Thoracic aorta (tissue), 2 donors: Measurements from ENCODE around the gene CAPN7. TPM values are rescaled to one million over a fixed set of nuclear protein-coding genes. Genes with fewer than 3 reads are reported as not detected.

Experiments
- ATAC-seq: fragments of 150-250 bp; one replicate; pipeline ENCODE4 v1.8.0; 2017; ENCODE audit warnings: low read depth; ENCODE audit not compliant: insufficient number of reproducible peaks, low FRiP score
- DNase-seq: peaks from one replicate; pipeline ENCODE4 v3.0.0-alpha.2; 2020; ENCODE audit warnings: low spot score
- H3K27ac ChIP-seq, 2 donors: fragments of 200-600 bp; sonication (generic); 1 replicate in 1 of 2; 2 replicates in 1 of 2; pipeline ENCODE4 v1.5.1; 2016; ENCODE audit warnings: mild to moderate bottlenecking in 2 of 2, moderate library complexity in 2 of 2
- H3K27me3 ChIP-seq: fragments of 200-600 bp; sonication (generic); replicated peaks from 2 replicates; pipeline ENCODE4 v1.6.0; 2016; ENCODE audit warnings: mild to moderate bottlenecking; ENCODE audit not compliant: insufficient read depth
- H3K36me3 ChIP-seq: fragments of 200-600 bp; sonication (generic); one replicate; pipeline ENCODE4 v1.5.1; 2016
- H3K4me1 ChIP-seq, 2 donors: fragments of 200-600 bp; sonication (generic); 1 replicate in 1 of 2; 2 replicates in 1 of 2; pipeline versions ENCODE4 v1.5.1 to v1.6.0; 2016; ENCODE audit warnings: low read depth in 2 of 2, mild to moderate bottlenecking in 1 of 2; ENCODE audit not compliant: control insufficient read depth in 1 of 2
- H3K4me3 ChIP-seq: fragments of 200-600 bp; sonication (generic); 2 replicates; pipeline ENCODE4 v1.5.1; 2016; ENCODE audit warnings: mild to moderate bottlenecking
- H3K9me3 ChIP-seq: fragments of 200-600 bp; sonication (generic); 2 replicates; pipeline ENCODE4 v1.5.1; 2016
- total RNA-seq, 2 donors: library from RNA; depleted of rRNA; stranded (reverse); fragments of >200 nt; gene quantifications; one replicate each; pipeline versions ENCODE4 v1.1.0 to v1.2.3, GENCODE V29; 2016
- TF ChIP-seq, protein P1 (sequence below): fragments of 200-600 bp; sonication (generic); IDR thresholded peaks from one replicate; pipeline ENCODE4 v1.5.1; 2019; ENCODE audit warnings: antibody characterized with exemption

The CAPN7 gene
- total RNA-seq, 2 donors from 2014 or later, result 40.1 to 73.8 TPM

- TF ChIP-seq, protein P1, sequence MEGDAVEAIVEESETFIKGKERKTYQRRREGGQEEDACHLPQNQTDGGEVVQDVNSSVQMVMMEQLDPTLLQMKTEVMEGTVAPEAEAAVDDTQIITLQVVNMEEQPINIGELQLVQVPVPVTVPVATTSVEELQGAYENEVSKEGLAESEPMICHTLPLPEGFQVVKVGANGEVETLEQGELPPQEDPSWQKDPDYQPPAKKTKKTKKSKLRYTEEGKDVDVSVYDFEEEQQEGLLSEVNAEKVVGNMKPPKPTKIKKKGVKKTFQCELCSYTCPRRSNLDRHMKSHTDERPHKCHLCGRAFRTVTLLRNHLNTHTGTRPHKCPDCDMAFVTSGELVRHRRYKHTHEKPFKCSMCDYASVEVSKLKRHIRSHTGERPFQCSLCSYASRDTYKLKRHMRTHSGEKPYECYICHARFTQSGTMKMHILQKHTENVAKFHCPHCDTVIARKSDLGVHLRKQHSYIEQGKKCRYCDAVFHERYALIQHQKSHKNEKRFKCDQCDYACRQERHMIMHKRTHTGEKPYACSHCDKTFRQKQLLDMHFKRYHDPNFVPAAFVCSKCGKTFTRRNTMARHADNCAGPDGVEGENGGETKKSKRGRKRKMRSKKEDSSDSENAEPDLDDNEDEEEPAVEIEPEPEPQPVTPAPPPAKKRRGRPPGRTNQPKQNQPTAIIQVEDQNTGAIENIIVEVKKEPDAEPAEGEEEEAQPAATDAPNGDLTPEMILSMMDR, result no peak
- ATAC-seq (peak; percentile 56), DNase-seq (no peak)
- Histone ChIP-seq H3K36me3 (no peaks in the 10 kb centered on the region), H3K9me3 (no peaks in the 10 kb centered on the region), H3K4me1 (peaks cover 31 to 64% of the 10 kb centered on the region in 2 donors), H3K27ac (peak overlapping the region; percentile 74 to 87), H3K27me3 (no peaks in the 10 kb centered on the region), H3K4me3 (peak overlapping the region; percentile 29)
Observed at GRCh38 chr3:15292765-15293522, 86.9 kb downstream of the CAPN7 start.

GRCh38 chr3:15294929-15295328 is 88.9 kb downstream of the CAPN7 start:
- Histone ChIP-seq H3K27ac (peak overlapping the region; percentile 56 to 74), H3K36me3 (no peaks in the 10 kb centered on the region), H3K4me1 (peaks cover 32 to 75% of the 10 kb centered on the region in 2 donors), H3K27me3 (no peaks in the 10 kb centered on the region), H3K4me3 (no peak overlapping the region), H3K9me3 (no peaks in the 10 kb centered on the region)
- ATAC-seq (no peak), DNase-seq (no peak)
- TF ChIP-seq, protein P1, result no peak

DNA sequence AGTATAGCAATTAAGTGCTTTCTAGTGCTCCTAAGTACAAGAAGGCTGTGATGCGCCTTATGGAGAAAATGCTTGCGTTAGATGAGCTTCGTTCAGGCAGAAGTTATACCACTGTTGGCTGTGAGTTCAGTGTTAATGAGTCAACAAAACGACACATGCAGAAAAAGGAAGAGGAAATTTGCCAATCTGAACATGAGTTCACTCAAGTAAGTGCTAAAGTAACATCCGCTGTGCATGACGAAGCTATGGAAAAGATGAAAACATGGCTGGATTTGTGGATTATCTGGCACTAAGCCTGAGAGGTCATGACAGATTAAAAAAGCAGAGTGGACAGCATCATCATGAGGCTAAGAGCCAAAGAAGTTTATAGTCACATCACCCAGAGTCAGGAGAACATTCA is 89.5 kb downstream of the CAPN7 start:
- Histone ChIP-seq H3K4me1 (peaks cover 37 to 76% of the 10 kb centered on the region in 2 donors), H3K4me3 (no peak overlapping the region), H3K27ac (peak overlapping the region; percentile 56 to 74), H3K36me3 (no peaks in the 10 kb centered on the region), H3K27me3 (no peaks in the 10 kb centered on the region), H3K9me3 (no peaks in the 10 kb centered on the region)
- TF ChIP-seq, protein P1, result no peak
- ATAC-seq, result peak; percentile 7
- DNase-seq, result no peak

DNA sequence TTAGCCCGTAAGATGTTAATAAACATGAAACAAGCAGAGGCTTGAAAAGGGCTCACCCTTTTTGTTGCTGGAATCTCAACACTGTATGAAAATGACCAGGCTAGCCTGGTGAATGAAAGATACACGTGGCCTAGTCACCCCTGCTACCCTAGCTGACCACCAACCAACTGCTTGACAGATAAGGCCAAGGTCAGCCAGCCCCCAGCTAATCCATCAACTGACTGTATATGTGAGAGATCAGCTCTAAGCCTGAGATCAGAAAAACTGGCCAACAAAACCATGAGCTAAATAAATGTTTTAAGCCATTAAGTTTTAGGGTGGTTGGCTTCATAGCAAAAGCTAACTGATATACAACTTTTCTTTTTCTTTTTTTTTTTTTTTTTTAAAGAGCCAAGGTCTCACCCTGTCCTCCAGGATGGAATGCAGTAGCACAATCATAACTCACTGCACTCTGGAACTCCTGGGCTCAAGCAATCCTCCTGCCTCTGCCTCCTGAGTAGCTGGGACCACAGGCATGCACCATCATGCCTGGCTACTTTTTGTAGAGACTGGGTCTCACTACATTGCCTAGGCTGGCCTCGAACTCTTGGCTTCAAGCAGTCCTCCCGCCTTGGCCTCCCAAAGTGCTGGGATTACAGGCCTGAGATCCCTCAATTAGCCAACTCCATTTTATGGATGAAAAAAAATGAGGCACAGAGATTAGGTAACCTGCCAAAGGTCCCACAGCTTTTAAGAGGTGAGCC is 91.7 kb downstream of the CAPN7 start:
- TF ChIP-seq, protein P1, result no peak
- DNase-seq, result no peak
- Histone ChIP-seq H3K27ac (peak overlapping the region; percentile 23 to 45), H3K36me3 (no peaks in the 10 kb centered on the region), H3K4me3 (no peak overlapping the region), H3K9me3 (no peaks in the 10 kb centered on the region), H3K4me1 (peaks cover 20 to 59% of the 10 kb centered on the region in 2 donors), H3K27me3 (no peaks in the 10 kb centered on the region)
- ATAC-seq, result no peak

DNA sequence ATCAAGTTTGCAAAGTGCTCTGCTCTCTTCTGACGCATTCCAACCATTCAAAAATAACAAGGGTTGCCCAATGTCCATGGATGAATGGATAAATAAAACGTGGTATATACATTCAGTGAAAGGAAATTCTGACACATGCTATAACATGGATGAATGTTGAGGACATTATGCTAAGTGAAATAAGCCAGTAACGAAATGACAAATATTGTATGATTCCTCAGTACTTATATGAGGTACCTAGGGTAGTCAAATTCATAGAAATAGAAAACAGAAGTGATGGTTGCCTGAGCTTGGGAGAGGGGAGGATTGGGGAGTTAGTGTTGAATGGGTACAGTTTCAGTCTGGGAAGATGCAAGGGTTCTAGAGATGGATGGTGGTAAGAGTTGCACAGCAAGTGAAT is 92.5 kb downstream of the CAPN7 start:
- TF ChIP-seq, protein P1, result no peak
- Histone ChIP-seq H3K9me3 (no peaks in the 10 kb centered on the region), H3K36me3 (no peaks in the 10 kb centered on the region), H3K4me1 (peaks cover 15 to 52% of the 10 kb centered on the region in 2 donors), H3K27me3 (no peaks in the 10 kb centered on the region), H3K27ac (peak overlapping the region in 1 of 2 donors; percentile 27), H3K4me3 (no peak overlapping the region)
- ATAC-seq (no peak), DNase-seq (no peak)
